ENCODE results near the gene OSBPL6.

DNA sequence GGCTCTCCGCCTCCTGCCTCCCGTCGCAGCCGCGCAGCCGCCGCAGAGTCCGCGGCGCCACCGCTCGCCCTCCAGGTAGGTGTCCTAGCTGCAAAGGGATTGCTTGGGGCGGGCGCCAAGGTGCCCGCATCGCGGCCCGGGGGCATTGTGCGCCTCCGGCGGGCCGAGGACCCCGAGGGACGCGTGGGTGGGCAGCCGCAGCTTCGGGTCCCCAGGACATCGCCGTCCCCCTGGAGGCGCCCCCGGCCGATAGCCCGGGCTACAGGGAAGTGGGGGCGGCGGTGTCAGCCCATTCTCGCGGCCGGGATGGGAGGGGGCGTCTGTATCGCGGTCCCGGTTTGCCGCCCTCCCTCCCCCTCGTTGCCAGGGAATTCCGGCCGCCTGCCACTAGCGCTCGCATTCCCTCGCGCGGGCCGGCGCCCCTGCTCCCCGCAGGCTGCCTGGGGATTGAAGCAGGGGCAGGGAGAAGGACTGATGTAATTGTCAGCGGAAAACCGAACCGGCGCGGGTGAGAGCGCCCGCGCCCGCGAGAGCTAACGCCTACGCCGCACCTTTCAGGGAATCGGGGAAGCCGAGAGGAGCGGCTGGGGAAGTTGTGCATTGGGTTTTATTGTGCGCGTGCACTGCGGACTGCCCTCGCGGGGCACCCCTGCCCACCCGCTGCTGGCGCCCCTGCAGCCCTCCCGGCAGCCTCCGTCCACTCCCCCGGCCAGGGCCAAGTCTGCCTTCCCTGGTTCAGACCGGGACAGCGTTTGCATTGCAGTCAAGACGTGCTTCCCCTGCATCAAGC is 483 bp downstream of the OSBPL6 start:
- TF ChIP-seq SUZ12 (IDR thresholded peaks at IDR 0.05) (no peak), FOXK2 (IDR thresholded peaks at IDR 0.05) (no peak), NFRKB (IDR thresholded peaks at IDR 0.05) (no peak), HDGF (IDR thresholded peaks at IDR 0.05; ENCODE audit: borderline replicate concordance) (no peak), ARNT (IDR thresholded peaks at IDR 0.05) (no peak), FOXM1 (IDR thresholded peaks at IDR 0.05; ENCODE audit: borderline replicate concordance) (no peak), SP1 (IDR thresholded peaks at IDR 0.05) (no peak), ZNF384 (IDR thresholded peaks at IDR 0.05) (no peak), ELF4 (IDR thresholded peaks at IDR 0.05) (no peak), PKNOX1 (IDR thresholded peaks at IDR 0.05) (no peak), BHLHE40 (IDR thresholded peaks at IDR 0.05; ENCODE audit: borderline replicate concordance) (no peak), CTBP1 (IDR thresholded peaks at IDR 0.05; ENCODE audit: borderline replicate concordance) (no peak), FOXA1 (IDR thresholded peaks at IDR 0.05) (no peak), TARDBP (IDR thresholded peaks at IDR 0.05) (no peak)
